ENCODE results near the gene PCF11. TPM values are rescaled to one million over a fixed set of nuclear protein-coding genes. Genes with fewer than 3 reads are reported as not detected.
"Not testable (repeated sequence)": the region's sequence is repeated elsewhere in the genome, so short reads cannot be mapped to it uniquely, and the experiment has no call there.

PCF11 gene
- total and polyA plus RNA-seq, 3 experiments from 2014 or later: 34.2 to 63.7 (median 58.8) TPM

GRCh38 chr11:83120327-83120726, 36.6 kb upstream of the PCF11 start:
- no peak for DNase-seq
- H3K27ac ChIP-seq (ENCODE audit: low read depth, low read length): no peak overlapping the region
- H3K4me1 Mint-ChIP-seq: peaks cover 47 to 71% (median 49%) of the 10 kb centered on the region in 3 donors
- H3K27ac Mint-ChIP-seq: peak overlapping the region; percentile 47 to 90 (median 74)
- H3K27me3 Mint-ChIP-seq: no peaks in the 10 kb centered on the region
- no peaks in the 10 kb centered on the region for H3K27me3 ChIP-seq (ENCODE audit: insufficient read depth, low read length, poor library complexity, severe bottlenecking)
- ChIA-PET POLR2A (interaction anchor here (0.7 to 2.5 kb wide), 2 partner anchors 36 to 129 kb away, joined by 8 to 17 read pairs; partner anchors contain the start of gene PCF11), CTCF (no interaction called here)
- H3K36me3 ChIP-seq (ENCODE audit: insufficient read depth, low read length): no peaks in the 10 kb centered on the region
- no peaks in the 10 kb centered on the region for H3K9me3 Mint-ChIP-seq
- no peaks in the 10 kb centered on the region for H3K9me3 ChIP-seq (ENCODE audit: low read length)
- H3K4me3 Mint-ChIP-seq: peak overlapping the region in 1 of 7 donors; percentile 47
- peaks cover 0 to 1% (median 0%) of the 10 kb centered on the region in 3 donors for H3K36me3 Mint-ChIP-seq
- peaks cover 67% of the 10 kb centered on the region for H3K4me1 ChIP-seq (ENCODE audit: insufficient read depth, low read length)
- H3K4me3 ChIP-seq (ENCODE audit: low read length): no peak overlapping the region

GRCh38 chr11:83122050-83122449, 34.9 kb upstream of the PCF11 start:
- H3K4me1 ChIP-seq (ENCODE audit: insufficient read depth, low read length): peaks cover 51% of the 10 kb centered on the region
- H3K36me3 Mint-ChIP-seq: no peaks in the 10 kb centered on the region
- H3K4me1 Mint-ChIP-seq: peaks cover 36 to 56% (median 37%) of the 10 kb centered on the region in 3 donors
- H3K4me3 ChIP-seq (ENCODE audit: low read length): no peak overlapping the region
- DNase-seq: no peak
- H3K4me3 Mint-ChIP-seq: no peak overlapping the region
- no peaks in the 10 kb centered on the region for H3K36me3 ChIP-seq (ENCODE audit: insufficient read depth, low read length)
- H3K27me3 ChIP-seq (ENCODE audit: insufficient read depth, low read length, poor library complexity, severe bottlenecking): no peaks in the 10 kb centered on the region
- no peaks in the 10 kb centered on the region for H3K9me3 Mint-ChIP-seq
- H3K27ac Mint-ChIP-seq: peak overlapping the region in 7 of 8 donors; percentile 43 to 83 (median 56)
- H3K27ac ChIP-seq (ENCODE audit: low read depth, low read length): no peak overlapping the region
- H3K9me3 ChIP-seq (ENCODE audit: low read length): no peaks in the 10 kb centered on the region
- ChIA-PET POLR2A (interaction anchor here (1.3 kb wide), 1 partner anchor 34 kb away, joined by 6 read pairs; the partner anchor contains the start of gene PCF11), CTCF (interaction anchor here (1.0 kb wide), 1 partner anchor 34 kb away, joined by 3 read pairs; no protein-coding TSS in a partner anchor)
- H3K27me3 Mint-ChIP-seq: no peaks in the 10 kb centered on the region

- Mint-ChIP-seq H3K27me3 (no peaks in the 10 kb centered on the region), H3K4me1 (peaks cover 29 to 49% (median 30%) of the 10 kb centered on the region in 3 donors), H3K36me3 (no peaks in the 10 kb centered on the region), H3K27ac (peak overlapping the region in 5 of 8 donors; percentile 37 to 75 (median 43)), H3K9me3 (no peaks in the 10 kb centered on the region), H3K4me3 (no peak overlapping the region)
- H3K4me1 ChIP-seq (ENCODE audit: insufficient read depth, low read length): peaks cover 48% of the 10 kb centered on the region
- peak in 1 of 5 donors; percentile 22 for DNase-seq
- H3K27me3 ChIP-seq (ENCODE audit: insufficient read depth, low read length, poor library complexity, severe bottlenecking): no peaks in the 10 kb centered on the region
- H3K4me3 ChIP-seq (ENCODE audit: low read length): no peak overlapping the region
- no peak overlapping the region for H3K27ac ChIP-seq (ENCODE audit: low read depth, low read length)
- H3K9me3 ChIP-seq (ENCODE audit: low read length): no peaks in the 10 kb centered on the region
- ChIA-PET CTCF (no interaction called here), POLR2A (no interaction called here)
- no peaks in the 10 kb centered on the region for H3K36me3 ChIP-seq (ENCODE audit: insufficient read depth, low read length)
Measured at GRCh38 chr11:83122766-83123165, 34.2 kb upstream of the PCF11 start.

- Histone ChIP-seq H3K27ac (ENCODE audit: low read depth, low read length) (no peak overlapping the region), H3K36me3 (ENCODE audit: insufficient read depth, low read length) (no peaks in the 10 kb centered on the region), H3K4me3 (ENCODE audit: low read length) (no peak overlapping the region), H3K9me3 (ENCODE audit: low read length) (no peaks in the 10 kb centered on the region), H3K27me3 (ENCODE audit: insufficient read depth, low read length, poor library complexity, severe bottlenecking) (no peaks in the 10 kb centered on the region), H3K4me1 (ENCODE audit: insufficient read depth, low read length) (peaks cover 33% of the 10 kb centered on the region)
- POLR2A ChIA-PET: no interaction called here
- CTCF ChIA-PET: no interaction called here
- Mint-ChIP-seq H3K4me1 (peaks cover 17 to 30% (median 17%) of the 10 kb centered on the region in 3 donors), H3K4me3 (no peak overlapping the region), H3K9me3 (no peaks in the 10 kb centered on the region), H3K36me3 (no peaks in the 10 kb centered on the region), H3K27ac (no peak overlapping the region), H3K27me3 (no peaks in the 10 kb centered on the region)
- DNase-seq: no peak
Measured at GRCh38 chr11:83124636-83125424, 32.1 kb upstream of the PCF11 start.

- no peak overlapping the region for H3K27ac Mint-ChIP-seq
- no peaks in the 10 kb centered on the region for H3K27me3 ChIP-seq (ENCODE audit: insufficient read depth, low read length, poor library complexity, severe bottlenecking)
Measured at GRCh38 chr11:83125577-83125976, 31.4 kb upstream of the PCF11 start.

GRCh38 chr11:83127310-83127637, 29.7 kb upstream of the PCF11 start:
- Histone ChIP-seq H3K36me3 (ENCODE audit: insufficient read depth, low read length) (no peaks in the 10 kb centered on the region), H3K9me3 (ENCODE audit: low read length) (no peaks in the 10 kb centered on the region), H3K27ac (ENCODE audit: low read depth, low read length) (no peak overlapping the region), H3K4me3 (ENCODE audit: low read length) (no peak overlapping the region), H3K27me3 (ENCODE audit: insufficient read depth, low read length, poor library complexity, severe bottlenecking) (no peaks in the 10 kb centered on the region), H3K4me1 (ENCODE audit: insufficient read depth, low read length) (peaks cover 11% of the 10 kb centered on the region)
- DNase-seq: no peak
- ChIA-PET POLR2A (no interaction called here), CTCF (no interaction called here)
- no peak overlapping the region for H3K27ac Mint-ChIP-seq
- no peaks in the 10 kb centered on the region for H3K36me3 Mint-ChIP-seq
- H3K27me3 Mint-ChIP-seq: no peaks in the 10 kb centered on the region
- peaks cover 8 to 9% (median 9%) of the 10 kb centered on the region in 3 donors for H3K4me1 Mint-ChIP-seq
- no peaks in the 10 kb centered on the region for H3K9me3 Mint-ChIP-seq
- no peak overlapping the region for H3K4me3 Mint-ChIP-seq

More at GRCh38 chr11:83125577-83125976, 31.4 kb upstream of the PCF11 start:
- Histone ChIP-seq H3K9me3 (ENCODE audit: low read length) (no peaks in the 10 kb centered on the region), H3K4me3 (ENCODE audit: low read length) (no peak overlapping the region), H3K36me3 (ENCODE audit: insufficient read depth, low read length) (no peaks in the 10 kb centered on the region), H3K27ac (ENCODE audit: low read depth, low read length) (no peak overlapping the region), H3K4me1 (ENCODE audit: insufficient read depth, low read length) (peaks cover 26% of the 10 kb centered on the region)
- DNase-seq: no peak
- POLR2A ChIA-PET: no interaction called here
- Mint-ChIP-seq H3K4me3 (no peak overlapping the region), H3K27me3 (no peaks in the 10 kb centered on the region), H3K9me3 (no peaks in the 10 kb centered on the region), H3K4me1 (peaks cover 17 to 23% (median 17%) of the 10 kb centered on the region in 3 donors), H3K36me3 (no peaks in the 10 kb centered on the region)
- CTCF ChIA-PET: no interaction called here

- POLR2A ChIA-PET: no interaction called here
- no peaks in the 10 kb centered on the region for H3K36me3 ChIP-seq (ENCODE audit: insufficient read depth, low read length)
Measured at GRCh38 chr11:83132191-83132590, 24.7 kb upstream of the PCF11 start.

GRCh38 chr11:83133266-83133665, 23.7 kb upstream of the PCF11 start:
- H3K4me1 ChIP-seq (ENCODE audit: insufficient read depth, low read length); H3K9me3 ChIP-seq (ENCODE audit: low read length); H3K27me3 Mint-ChIP-seq; DNase-seq; H3K27ac ChIP-seq (ENCODE audit: low read depth, low read length); H3K9me3 Mint-ChIP-seq; POLR2A ChIA-PET; H3K4me3 Mint-ChIP-seq; H3K36me3 ChIP-seq (ENCODE audit: insufficient read depth, low read length); CTCF ChIA-PET; H3K27ac Mint-ChIP-seq; H3K4me3 ChIP-seq (ENCODE audit: low read length); H3K36me3 Mint-ChIP-seq; H3K27me3 ChIP-seq (ENCODE audit: insufficient read depth, low read length, poor library complexity, severe bottlenecking); H3K4me1 Mint-ChIP-seq: not testable (repeated sequence)

More at GRCh38 chr11:83132191-83132590, 24.7 kb upstream of the PCF11 start:
- no peaks in the 10 kb centered on the region for H3K4me1 Mint-ChIP-seq
- H3K4me3 Mint-ChIP-seq: no peak overlapping the region
- H3K27ac ChIP-seq (ENCODE audit: low read depth, low read length): no peak overlapping the region
- CTCF ChIA-PET: no interaction called here
- H3K4me3 ChIP-seq (ENCODE audit: low read length): no peak overlapping the region
- H3K4me1 ChIP-seq (ENCODE audit: insufficient read depth, low read length): no peaks in the 10 kb centered on the region
- no peaks in the 10 kb centered on the region for H3K27me3 Mint-ChIP-seq
- no peaks in the 10 kb centered on the region for H3K9me3 ChIP-seq (ENCODE audit: low read length)
- no peak overlapping the region for H3K27ac Mint-ChIP-seq
- no peaks in the 10 kb centered on the region for H3K9me3 Mint-ChIP-seq
- no peaks in the 10 kb centered on the region for H3K36me3 Mint-ChIP-seq
- no peak for DNase-seq
- no peaks in the 10 kb centered on the region for H3K27me3 ChIP-seq (ENCODE audit: insufficient read depth, low read length, poor library complexity, severe bottlenecking)
